GM12878 (cell line): ENCODE results near the gene GABRB1. TPM values are rescaled to one million over a fixed set of nuclear protein-coding genes. Genes with fewer than 3 reads are reported as not detected.

Experiments
- ATAC-seq: fragments of 200-7000 bp; cut with Tn5 transposase; 3 replicates; pipeline ENCODE4 v1.9.1; 2020; ENCODE audit warnings: mild to moderate bottlenecking, moderate library complexity
- BruUV-seq: library from RNA; stranded (reverse); fragments of 400-500 nt; replicated peaks from 2 replicates; lab custom pipeline; 2021; lab: Mats Ljungman, UMichigan
- CTCF ChIA-PET: fragments of 300-600 bp; sonication (Branson Sonifier 250); formaldehyde crosslinking; extraction: SDS; loops from one replicate; lab custom pipeline; 2021; ENCODE audit warnings: inconsistent platforms; lab: Yijun Ruan, JAX
- POLR2A ChIA-PET: fragments of 350-600 bp; formaldehyde crosslinking; extraction: SDS; loops from one replicate; lab custom pipeline; 2021; ENCODE audit warnings: inconsistent platforms; lab: Charles Lee
- RAD21 ChIA-PET: fragments of 300-600 bp; sonication (Branson Sonifier 250); formaldehyde crosslinking; loops from one replicate; lab custom pipeline; 2023; ENCODE audit warnings: antibody characterized with exemption; ENCODE audit not compliant: unreplicated experiment; lab: Charles Lee
- SMC1A ChIA-PET: fragments of 300-600 bp; sonication (Branson Sonifier 250); formaldehyde crosslinking; loops from one replicate; lab custom pipeline; 2023; ENCODE audit not compliant: unreplicated experiment, uncharacterized antibody; lab: Charles Lee
- DNase-seq: peaks from one replicate; pipeline ENCODE4 v3.0.0-alpha.2; 2011; ENCODE audit warnings: low read depth, low spot score
- FAIRE-seq: peaks from 3 replicates; lab custom pipeline; 2011; peaks lifted over from hg19 to GRCh38; lab: Jason Lieb, UNC
- H2AFZ ChIP-seq: 2 replicates; pipeline ENCODE4 v1.6.0; 2011; ENCODE audit warnings: low read depth, low read length, control low read depth; ENCODE audit not compliant: control insufficient read depth
- H3K27ac ChIP-seq: 2 replicates; pipeline ENCODE4 v1.5.1; 2011; ENCODE audit warnings: control low read depth; ENCODE audit not compliant: control insufficient read depth, insufficient read depth
- H3K27me3 ChIP-seq, 2 experiments: replicated peaks in 1 of 2; 2 replicates each; pipeline versions ENCODE4 v1.6.0 to v1.6.1; 2011; ENCODE audit warnings: low read length in 1 of 2; ENCODE audit not compliant: control insufficient read depth in 2 of 2, insufficient read depth in 2 of 2
- H3K36me3 ChIP-seq, 2 experiments: 2 replicates each; pipeline ENCODE4 v1.5.1; 2011; ENCODE audit warnings: low read length in 1 of 2; ENCODE audit not compliant: control insufficient read depth in 2 of 2, insufficient read depth in 2 of 2
- H3K4me1 ChIP-seq: 2 replicates; pipeline ENCODE4 v1.6.1; 2011; ENCODE audit warnings: mild to moderate bottlenecking, low read length, moderate library complexity, mixed read lengths; ENCODE audit not compliant: control insufficient read depth, insufficient read depth
- H3K4me2 ChIP-seq: 2 replicates; pipeline ENCODE4 v1.6.0; 2011; ENCODE audit warnings: control low read depth; ENCODE audit not compliant: control insufficient read depth, insufficient read depth
- H3K4me3 ChIP-seq: fragments of 200-600 bp; sonication (generic); 2 replicates; pipeline ENCODE4 v1.5.1; 2016
- H3K79me2 ChIP-seq: 2 replicates; pipeline ENCODE4 v1.6.0; 2011; ENCODE audit warnings: low read length; ENCODE audit not compliant: control insufficient read depth, insufficient read depth
- H3K9ac ChIP-seq: 2 replicates; pipeline ENCODE4 v1.8.0; 2011; ENCODE audit warnings: low read length, control low read depth, mixed read lengths; ENCODE audit not compliant: control insufficient read depth, insufficient read depth
- H3K9me3 ChIP-seq: replicated peaks from 3 replicates; pipeline ENCODE4 v1.5.1; 2011; ENCODE audit warnings: mild to moderate bottlenecking, low read length; ENCODE audit not compliant: control insufficient read depth, insufficient read depth
- H4K20me1 ChIP-seq: 2 replicates; pipeline ENCODE4 v1.6.0; 2011; ENCODE audit not compliant: control insufficient read depth, insufficient read depth
- CHD4 ChIP-seq: fragments of 200-600 bp; sonication (generic); IDR thresholded peaks from 2 replicates; pipeline ENCODE4 v1.6.1; 2016; ENCODE audit warnings: mild to moderate bottlenecking
- EP300 ChIP-seq, 2 experiments: fragments of 150-350 bp in 1 of 2; IDR thresholded peaks; 2 replicates each; pipeline ENCODE4 v1.6.1; 2011 to 2012; ENCODE audit warnings: low read depth in 2 of 2, low read length in 2 of 2, borderline replicate concordance in 1 of 2, improper control_type of control experiment in 1 of 2, inconsistent platforms in 1 of 2; ENCODE audit not compliant: control insufficient read depth in 1 of 2
- SMAD5 ChIP-seq: IDR thresholded peaks from 2 replicates; pipeline ENCODE4 v1.6.1; 2016; ENCODE audit warnings: antibody characterized with exemption, low read depth
- ZBED1 ChIP-seq: IDR thresholded peaks from 2 replicates; pipeline ENCODE4 v1.6.1; 2016; ENCODE audit warnings: borderline replicate concordance
- ZNF24 ChIP-seq: fragments of 450-650 bp; IDR thresholded peaks from 2 replicates; pipeline ENCODE4 v1.6.1; 2017; ENCODE audit warnings: antibody characterized with exemption, mild to moderate bottlenecking
- WGBS: methylation state at CpG from one replicate; pipeline ENCODE4 v1.1.6; 2016; ENCODE audit warnings: low lambda C conversion rate; ENCODE audit not compliant: insufficient replicate concordance, insufficient coverage; ENCODE audit errors: missing lambda C conversion rate; 5-methylcytosine and 5-hydroxymethylcytosine counted together
- in situ Hi-C: fragments of 300-500 bp; cut with MboI; formaldehyde crosslinking; loops from 9 replicates; pipeline ENCODE4 v1.14.3; 2018; ENCODE audit warnings: mixed read lengths
- intact Hi-C: fragments of 100-400 bp; cut with micrococcal nuclease; formaldehyde crosslinking; loops from one replicate; pipeline ENCODE4 v1.14.2; 2022; ENCODE audit not compliant: unreplicated experiment
- polyA plus RNA-seq, 11 experiments: library from polyadenylated mRNA; depleted of rRNA in 4 of 11; unstranded in 6 of 11; stranded (reverse) in 5 of 11; fragments of >200 nt; fragmentation: Nextera tagmentation in 4 of 11; fragmentation: Illumina TruSeq in 1 of 11; extraction: Ambion mirVana in 4 of 11; extraction: Trizol in 1 of 11; gene quantifications; 1 replicate in 1 of 11; 2 replicates in 10 of 11; pipeline versions ENCODE4 v1.2.1 to v1.2.3, GENCODE V29; 2011 to 2016; ENCODE audit warnings: inconsistent platforms in 2 of 11, missing spikeins in 2 of 11, low read depth in 1 of 11
- total RNA-seq, 4 experiments: library from RNA; depleted of rRNA in 3 of 4; stranded (reverse); fragments of >200 nt in 3 of 4; fragmentation: Illumina TruSeq in 1 of 4; extraction: Trizol in 1 of 4; gene quantifications; 2 replicates each; pipeline versions ENCODE4 v1.2.1 to v1.2.3, GENCODE V29; 2013 to 2021
- TF ChIP-seq, protein P1 (sequence below): fragments of 450-650 bp; IDR thresholded peaks from 2 replicates; pipeline ENCODE4 v1.6.1; 2017; ENCODE audit warnings: mild to moderate bottlenecking, moderate library complexity
- TF ChIP-seq, protein P2 (sequence below): fragments of 450-650 bp; IDR thresholded peaks from 2 replicates; pipeline ENCODE4 v1.6.1; 2018; ENCODE audit warnings: borderline replicate concordance, mild to moderate bottlenecking; ENCODE audit not compliant: partially characterized antibody
- TF ChIP-seq, protein P3 (sequence below): IDR thresholded peaks from 2 replicates; pipeline ENCODE4 v1.6.1; 2012; ENCODE audit warnings: improper control_type of control experiment, low read depth, low read length; ENCODE audit not compliant: insufficient replicate concordance

GABRB1 gene
- total and polyA plus RNA-seq, 10 of the 15 experiments (the other 5 are each of a cell fraction or from before 2014, with no cell fraction given) = 0.13 to 0.92 TPM; not detected in 8

DNA sequence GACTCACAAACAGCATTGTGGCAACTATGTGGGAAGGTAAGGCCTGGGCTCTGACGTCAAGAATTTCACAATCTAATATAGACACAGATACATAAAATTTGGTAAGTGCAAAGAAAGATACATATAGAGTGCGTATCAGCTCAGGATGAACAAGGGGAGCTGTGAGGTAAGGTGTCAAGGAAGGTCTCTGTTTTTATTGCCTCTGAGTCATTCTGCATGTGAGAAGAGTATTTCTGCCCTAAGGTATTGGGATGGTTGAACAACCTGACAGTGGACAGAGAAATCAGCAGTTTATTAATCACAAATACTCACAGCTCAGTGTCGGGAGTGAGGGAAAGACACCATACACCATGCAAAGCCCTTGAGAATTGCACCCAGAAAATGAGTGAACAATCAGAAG, 342.3 kb downstream of the GABRB1 start (continued):
- TF ChIP-seq, protein P1, sequence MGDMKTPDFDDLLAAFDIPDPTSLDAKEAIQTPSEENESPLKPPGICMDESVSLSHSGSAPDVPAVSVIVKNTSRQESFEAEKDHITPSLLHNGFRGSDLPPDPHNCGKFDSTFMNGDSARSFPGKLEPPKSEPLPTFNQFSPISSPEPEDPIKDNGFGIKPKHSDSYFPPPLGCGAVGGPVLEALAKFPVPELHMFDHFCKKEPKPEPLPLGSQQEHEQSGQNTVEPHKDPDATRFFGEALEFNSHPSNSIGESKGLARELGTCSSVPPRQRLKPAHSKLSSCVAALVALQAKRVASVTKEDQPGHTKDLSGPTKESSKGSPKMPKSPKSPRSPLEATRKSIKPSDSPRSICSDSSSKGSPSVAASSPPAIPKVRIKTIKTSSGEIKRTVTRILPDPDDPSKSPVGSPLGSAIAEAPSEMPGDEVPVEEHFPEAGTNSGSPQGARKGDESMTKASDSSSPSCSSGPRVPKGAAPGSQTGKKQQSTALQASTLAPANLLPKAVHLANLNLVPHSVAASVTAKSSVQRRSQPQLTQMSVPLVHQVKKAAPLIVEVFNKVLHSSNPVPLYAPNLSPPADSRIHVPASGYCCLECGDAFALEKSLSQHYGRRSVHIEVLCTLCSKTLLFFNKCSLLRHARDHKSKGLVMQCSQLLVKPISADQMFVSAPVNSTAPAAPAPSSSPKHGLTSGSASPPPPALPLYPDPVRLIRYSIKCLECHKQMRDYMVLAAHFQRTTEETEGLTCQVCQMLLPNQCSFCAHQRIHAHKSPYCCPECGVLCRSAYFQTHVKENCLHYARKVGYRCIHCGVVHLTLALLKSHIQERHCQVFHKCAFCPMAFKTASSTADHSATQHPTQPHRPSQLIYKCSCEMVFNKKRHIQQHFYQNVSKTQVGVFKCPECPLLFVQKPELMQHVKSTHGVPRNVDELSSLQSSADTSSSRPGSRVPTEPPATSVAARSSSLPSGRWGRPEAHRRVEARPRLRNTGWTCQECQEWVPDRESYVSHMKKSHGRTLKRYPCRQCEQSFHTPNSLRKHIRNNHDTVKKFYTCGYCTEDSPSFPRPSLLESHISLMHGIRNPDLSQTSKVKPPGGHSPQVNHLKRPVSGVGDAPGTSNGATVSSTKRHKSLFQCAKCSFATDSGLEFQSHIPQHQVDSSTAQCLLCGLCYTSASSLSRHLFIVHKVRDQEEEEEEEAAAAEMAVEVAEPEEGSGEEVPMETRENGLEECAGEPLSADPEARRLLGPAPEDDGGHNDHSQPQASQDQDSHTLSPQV = no peak
- TF ChIP-seq SMAD5 (no peak), CHD4 (no peak), EP300 (IDR thresholded peaks at IDR 0.05; ENCODE audit: borderline replicate concordance in 1 of 2, control insufficient read depth in 1 of 2, low read depth in 2 of 2, low read length in 2 of 2) (no peak), ZNF24 (no peak), ZBED1 (no peak)

DNA sequence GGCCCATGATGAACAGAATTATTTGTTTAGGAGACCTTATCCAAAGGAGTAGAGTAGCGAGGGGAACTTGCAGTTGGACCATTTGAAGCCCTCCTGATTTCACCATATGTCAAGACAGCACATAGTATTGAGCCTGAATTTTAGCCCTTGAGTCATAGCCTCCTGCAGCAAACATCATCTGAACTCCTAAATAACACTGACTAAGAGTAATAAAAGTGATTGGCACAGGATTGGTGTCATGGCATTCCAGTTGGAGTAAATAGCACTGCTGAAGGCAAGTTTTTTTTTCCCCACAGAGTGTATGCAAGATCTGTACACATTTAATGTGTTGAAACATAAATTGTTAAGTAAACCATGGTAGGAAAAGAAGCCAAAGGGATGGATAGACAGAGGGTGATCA, 343.1 kb downstream of the GABRB1 start:
- ChIA-PET SMC1A (no interaction called here), RAD21 (interaction anchor here (1.2 kb wide), 1 partner anchor 9 kb away, joined by 5 read pairs; no protein-coding TSS in a partner anchor), CTCF (interaction anchor here (3.0 kb wide), 1 partner anchor 8 kb away, joined by 14 read pairs; no protein-coding TSS in a partner anchor), POLR2A (no interaction called here)
- no peaks in the 10 kb centered on the region for H3K79me2 ChIP-seq
- no peak for FAIRE-seq
- H4K20me1 ChIP-seq = no peaks in the 10 kb centered on the region
- intact Hi-C loops (no loop called here), in situ Hi-C loops (no loop called here)
- H3K27ac ChIP-seq = no peak overlapping the region
- H3K27me3 ChIP-seq = no peaks in the 10 kb centered on the region
- ATAC-seq = no peak
- no peak overlapping the region for H2AFZ ChIP-seq
- no peaks in the 10 kb centered on the region for H3K9me3 ChIP-seq
- no peak overlapping the region for H3K9ac ChIP-seq
- WGBS = 24% methylated on average over 1 of the region's 1 CpG
- no peaks in the 10 kb centered on the region for H3K36me3 ChIP-seq
- DNase-seq = no peak
- no peak overlapping the region for H3K4me2 ChIP-seq
- no TSS peak for BruUV-seq
- H3K4me3 ChIP-seq = no peak overlapping the region
- no peaks in the 10 kb centered on the region for H3K4me1 ChIP-seq
- TF ChIP-seq, protein P2, sequence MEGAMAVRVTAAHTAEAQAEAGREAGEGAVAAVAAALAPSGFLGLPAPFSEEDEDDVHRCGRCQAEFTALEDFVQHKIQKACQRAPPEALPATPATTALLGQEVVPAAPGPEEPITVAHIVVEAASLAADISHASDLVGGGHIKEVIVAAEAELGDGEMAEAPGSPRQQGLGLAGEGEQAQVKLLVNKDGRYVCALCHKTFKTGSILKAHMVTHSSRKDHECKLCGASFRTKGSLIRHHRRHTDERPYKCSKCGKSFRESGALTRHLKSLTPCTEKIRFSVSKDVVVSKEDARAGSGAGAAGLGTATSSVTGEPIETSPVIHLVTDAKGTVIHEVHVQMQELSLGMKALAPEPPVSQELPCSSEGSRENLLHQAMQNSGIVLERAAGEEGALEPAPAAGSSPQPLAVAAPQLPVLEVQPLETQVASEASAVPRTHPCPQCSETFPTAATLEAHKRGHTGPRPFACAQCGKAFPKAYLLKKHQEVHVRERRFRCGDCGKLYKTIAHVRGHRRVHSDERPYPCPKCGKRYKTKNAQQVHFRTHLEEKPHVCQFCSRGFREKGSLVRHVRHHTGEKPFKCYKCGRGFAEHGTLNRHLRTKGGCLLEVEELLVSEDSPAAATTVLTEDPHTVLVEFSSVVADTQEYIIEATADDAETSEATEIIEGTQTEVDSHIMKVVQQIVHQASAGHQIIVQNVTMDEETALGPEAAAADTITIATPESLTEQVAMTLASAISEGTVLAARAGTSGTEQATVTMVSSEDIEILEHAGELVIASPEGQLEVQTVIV = no peak
- TF ChIP-seq, protein P3, sequence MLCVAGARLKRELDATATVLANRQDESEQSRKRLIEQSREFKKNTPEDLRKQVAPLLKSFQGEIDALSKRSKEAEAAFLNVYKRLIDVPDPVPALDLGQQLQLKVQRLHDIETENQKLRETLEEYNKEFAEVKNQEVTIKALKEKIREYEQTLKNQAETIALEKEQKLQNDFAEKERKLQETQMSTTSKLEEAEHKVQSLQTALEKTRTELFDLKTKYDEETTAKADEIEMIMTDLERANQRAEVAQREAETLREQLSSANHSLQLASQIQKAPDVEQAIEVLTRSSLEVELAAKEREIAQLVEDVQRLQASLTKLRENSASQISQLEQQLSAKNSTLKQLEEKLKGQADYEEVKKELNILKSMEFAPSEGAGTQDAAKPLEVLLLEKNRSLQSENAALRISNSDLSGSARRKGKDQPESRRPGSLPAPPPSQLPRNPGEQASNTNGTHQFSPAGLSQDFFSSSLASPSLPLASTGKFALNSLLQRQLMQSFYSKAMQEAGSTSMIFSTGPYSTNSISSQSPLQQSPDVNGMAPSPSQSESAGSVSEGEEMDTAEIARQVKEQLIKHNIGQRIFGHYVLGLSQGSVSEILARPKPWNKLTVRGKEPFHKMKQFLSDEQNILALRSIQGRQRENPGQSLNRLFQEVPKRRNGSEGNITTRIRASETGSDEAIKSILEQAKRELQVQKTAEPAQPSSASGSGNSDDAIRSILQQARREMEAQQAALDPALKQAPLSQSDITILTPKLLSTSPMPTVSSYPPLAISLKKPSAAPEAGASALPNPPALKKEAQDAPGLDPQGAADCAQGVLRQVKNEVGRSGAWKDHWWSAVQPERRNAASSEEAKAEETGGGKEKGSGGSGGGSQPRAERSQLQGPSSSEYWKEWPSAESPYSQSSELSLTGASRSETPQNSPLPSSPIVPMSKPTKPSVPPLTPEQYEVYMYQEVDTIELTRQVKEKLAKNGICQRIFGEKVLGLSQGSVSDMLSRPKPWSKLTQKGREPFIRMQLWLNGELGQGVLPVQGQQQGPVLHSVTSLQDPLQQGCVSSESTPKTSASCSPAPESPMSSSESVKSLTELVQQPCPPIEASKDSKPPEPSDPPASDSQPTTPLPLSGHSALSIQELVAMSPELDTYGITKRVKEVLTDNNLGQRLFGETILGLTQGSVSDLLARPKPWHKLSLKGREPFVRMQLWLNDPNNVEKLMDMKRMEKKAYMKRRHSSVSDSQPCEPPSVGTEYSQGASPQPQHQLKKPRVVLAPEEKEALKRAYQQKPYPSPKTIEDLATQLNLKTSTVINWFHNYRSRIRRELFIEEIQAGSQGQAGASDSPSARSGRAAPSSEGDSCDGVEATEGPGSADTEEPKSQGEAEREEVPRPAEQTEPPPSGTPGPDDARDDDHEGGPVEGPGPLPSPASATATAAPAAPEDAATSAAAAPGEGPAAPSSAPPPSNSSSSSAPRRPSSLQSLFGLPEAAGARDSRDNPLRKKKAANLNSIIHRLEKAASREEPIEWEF = no peak
